ENCODE measurements around the gene C14orf180. TPM values are rescaled to one million over a fixed set of nuclear protein-coding genes. Genes with fewer than 3 reads are reported as not detected.
"Not testable (repeated sequence)": the region's sequence is repeated elsewhere in the genome, so short reads cannot be mapped to it uniquely, and the experiment has no call there.

Gene C14orf180
- total and polyA plus RNA-seq, 3 experiments from 2014 or later, result not detected

GRCh38 chr14:104634886-104635570 is 55.5 kb downstream of the C14orf180 start:
- Histone ChIP-seq H3K4me1 (ENCODE audit: insufficient read depth, low read length) (no peaks in the 10 kb centered on the region), H3K27me3 (ENCODE audit: insufficient read depth, low read length, poor library complexity, severe bottlenecking) (peaks cover 3% of the 10 kb centered on the region), H3K36me3 (ENCODE audit: insufficient read depth, low read length) (no peaks in the 10 kb centered on the region), H3K27ac (ENCODE audit: low read depth, low read length) (no peak overlapping the region), H3K9me3 (ENCODE audit: low read length) (no peaks in the 10 kb centered on the region), H3K4me3 (ENCODE audit: low read length) (no peak overlapping the region)
- no peaks in the 10 kb centered on the region for H3K4me1 Mint-ChIP-seq
- H3K27me3 Mint-ChIP-seq, result peaks cover 13 to 24% of the 10 kb centered on the region in 2 donors
- no peak for DNase-seq
- no peaks in the 10 kb centered on the region for H3K9me3 Mint-ChIP-seq
- POLR2A ChIA-PET, result no interaction called here
- CTCF ChIA-PET, result no interaction called here
- no peak overlapping the region for H3K27ac Mint-ChIP-seq
- no peak overlapping the region for H3K4me3 Mint-ChIP-seq
- H3K36me3 Mint-ChIP-seq, result no peaks in the 10 kb centered on the region

GRCh38 chr14:104635717-104636116 is 56.2 kb downstream of the C14orf180 start:
- Mint-ChIP-seq H3K27me3 (peaks cover 16 to 21% of the 10 kb centered on the region in 2 donors), H3K4me1 (no peaks in the 10 kb centered on the region), H3K36me3 (no peaks in the 10 kb centered on the region), H3K27ac (no peak overlapping the region), H3K4me3 (no peak overlapping the region), H3K9me3 (no peaks in the 10 kb centered on the region)
- H3K4me3 ChIP-seq (ENCODE audit: low read length), result no peak overlapping the region
- H3K9me3 ChIP-seq (ENCODE audit: low read length), result no peaks in the 10 kb centered on the region
- DNase-seq, result no peak
- no peaks in the 10 kb centered on the region for H3K36me3 ChIP-seq (ENCODE audit: insufficient read depth, low read length)
- no peak overlapping the region for H3K27ac ChIP-seq (ENCODE audit: low read depth, low read length)
- no peaks in the 10 kb centered on the region for H3K4me1 ChIP-seq (ENCODE audit: insufficient read depth, low read length)
- H3K27me3 ChIP-seq (ENCODE audit: insufficient read depth, low read length, poor library complexity, severe bottlenecking), result peaks cover 8% of the 10 kb centered on the region
- ChIA-PET CTCF (no interaction called here), POLR2A (no interaction called here)

- no peaks in the 10 kb centered on the region for H3K36me3 Mint-ChIP-seq
- H3K9me3 Mint-ChIP-seq, result no peaks in the 10 kb centered on the region
- POLR2A ChIA-PET, result no interaction called here
- H3K4me3 Mint-ChIP-seq, result no peak overlapping the region
- Histone ChIP-seq H3K27ac (ENCODE audit: low read depth, low read length) (no peak overlapping the region), H3K4me3 (ENCODE audit: low read length) (no peak overlapping the region), H3K9me3 (ENCODE audit: low read length) (no peaks in the 10 kb centered on the region), H3K27me3 (ENCODE audit: insufficient read depth, low read length, poor library complexity, severe bottlenecking) (peaks cover 8% of the 10 kb centered on the region), H3K4me1 (ENCODE audit: insufficient read depth, low read length) (no peaks in the 10 kb centered on the region), H3K36me3 (ENCODE audit: insufficient read depth, low read length) (no peaks in the 10 kb centered on the region)
- no peak overlapping the region for H3K27ac Mint-ChIP-seq
- DNase-seq, result no peak
- CTCF ChIA-PET, result no interaction called here
- H3K4me1 Mint-ChIP-seq, result no peaks in the 10 kb centered on the region
- peaks cover 16 to 20% of the 10 kb centered on the region in 2 donors for H3K27me3 Mint-ChIP-seq
Observed at GRCh38 chr14:104636131-104636530, 56.6 kb downstream of the C14orf180 start.

- H3K4me3 ChIP-seq (ENCODE audit: low read length); H3K36me3 ChIP-seq (ENCODE audit: insufficient read depth, low read length); H3K9me3 ChIP-seq (ENCODE audit: low read length); H3K4me3 Mint-ChIP-seq; POLR2A ChIA-PET; H3K4me1 ChIP-seq (ENCODE audit: insufficient read depth, low read length); H3K36me3 Mint-ChIP-seq; H3K27ac ChIP-seq (ENCODE audit: low read depth, low read length); H3K27ac Mint-ChIP-seq; H3K9me3 Mint-ChIP-seq; CTCF ChIA-PET; H3K4me1 Mint-ChIP-seq; DNase-seq; H3K27me3 ChIP-seq (ENCODE audit: insufficient read depth, low read length, poor library complexity, severe bottlenecking): not testable (repeated sequence)
- peaks cover 16 to 23% of the 10 kb centered on the region in 2 donors for H3K27me3 Mint-ChIP-seq
Observed at GRCh38 chr14:104636846-104637545, 57.4 kb downstream of the C14orf180 start.

GRCh38 chr14:104637546-104638003 is 58.0 kb downstream of the C14orf180 start:
- Mint-ChIP-seq H3K4me1 (no peaks in the 10 kb centered on the region), H3K27me3 (peaks cover 16 to 23% of the 10 kb centered on the region in 2 donors), H3K4me3 (no peak overlapping the region), H3K36me3 (no peaks in the 10 kb centered on the region), H3K27ac (no peak overlapping the region), H3K9me3 (no peaks in the 10 kb centered on the region)
- H3K27ac ChIP-seq (ENCODE audit: low read depth, low read length), result no peak overlapping the region
- CTCF ChIA-PET, result no interaction called here
- H3K36me3 ChIP-seq (ENCODE audit: insufficient read depth, low read length), result no peaks in the 10 kb centered on the region
- no peaks in the 10 kb centered on the region for H3K4me1 ChIP-seq (ENCODE audit: insufficient read depth, low read length)
- no peaks in the 10 kb centered on the region for H3K9me3 ChIP-seq (ENCODE audit: low read length)
- POLR2A ChIA-PET, result no interaction called here
- H3K27me3 ChIP-seq (ENCODE audit: insufficient read depth, low read length, poor library complexity, severe bottlenecking), result peaks cover 8% of the 10 kb centered on the region
- no peak overlapping the region for H3K4me3 ChIP-seq (ENCODE audit: low read length)
- no peak for DNase-seq

- H3K4me1 ChIP-seq (ENCODE audit: insufficient read depth, low read length), result no peaks in the 10 kb centered on the region
- H3K27ac Mint-ChIP-seq, result no peak overlapping the region
- ChIA-PET CTCF (no interaction called here), POLR2A (no interaction called here)
- H3K36me3 Mint-ChIP-seq, result no peaks in the 10 kb centered on the region
- H3K27me3 Mint-ChIP-seq, result peaks cover 16 to 23% of the 10 kb centered on the region in 2 donors
- no peak overlapping the region for H3K4me3 Mint-ChIP-seq
- no peaks in the 10 kb centered on the region for H3K9me3 Mint-ChIP-seq
- H3K4me3 ChIP-seq (ENCODE audit: low read length), result no peak overlapping the region
- no peaks in the 10 kb centered on the region for H3K9me3 ChIP-seq (ENCODE audit: low read length)
- peaks cover 8% of the 10 kb centered on the region for H3K27me3 ChIP-seq (ENCODE audit: insufficient read depth, low read length, poor library complexity, severe bottlenecking)
- no peaks in the 10 kb centered on the region for H3K4me1 Mint-ChIP-seq
- no peak overlapping the region for H3K27ac ChIP-seq (ENCODE audit: low read depth, low read length)
- DNase-seq, result no peak
- H3K36me3 ChIP-seq (ENCODE audit: insufficient read depth, low read length), result no peaks in the 10 kb centered on the region
Observed at GRCh38 chr14:104638190-104638589, 58.6 kb downstream of the C14orf180 start.

GRCh38 chr14:104638927-104639450 is 59.4 kb downstream of the C14orf180 start:
- Mint-ChIP-seq H3K27me3 (peaks cover 16 to 27% of the 10 kb centered on the region in 2 donors), H3K36me3 (no peaks in the 10 kb centered on the region), H3K27ac (no peak overlapping the region), H3K9me3 (no peaks in the 10 kb centered on the region), H3K4me1 (no peaks in the 10 kb centered on the region), H3K4me3 (no peak overlapping the region)
- Histone ChIP-seq H3K4me1 (ENCODE audit: insufficient read depth, low read length) (no peaks in the 10 kb centered on the region), H3K27ac (ENCODE audit: low read depth, low read length) (no peak overlapping the region), H3K36me3 (ENCODE audit: insufficient read depth, low read length) (no peaks in the 10 kb centered on the region), H3K27me3 (ENCODE audit: insufficient read depth, low read length, poor library complexity, severe bottlenecking) (peaks cover 8% of the 10 kb centered on the region), H3K4me3 (ENCODE audit: low read length) (no peak overlapping the region), H3K9me3 (ENCODE audit: low read length) (no peaks in the 10 kb centered on the region)
- POLR2A ChIA-PET, result no interaction called here
- CTCF ChIA-PET, result interaction anchor here (1.5 kb wide), 1 partner anchor 561 kb away, joined by 4 read pairs; no protein-coding TSS in a partner anchor
- DNase-seq, result no peak

- DNase-seq, result no peak
- peaks cover 8% of the 10 kb centered on the region for H3K27me3 ChIP-seq (ENCODE audit: insufficient read depth, low read length, poor library complexity, severe bottlenecking)
- H3K36me3 ChIP-seq (ENCODE audit: insufficient read depth, low read length), result no peaks in the 10 kb centered on the region
- no peak overlapping the region for H3K4me3 ChIP-seq (ENCODE audit: low read length)
- no peak overlapping the region for H3K27ac ChIP-seq (ENCODE audit: low read depth, low read length)
- POLR2A ChIA-PET, result no interaction called here
- H3K9me3 ChIP-seq (ENCODE audit: low read length), result no peaks in the 10 kb centered on the region
- Mint-ChIP-seq H3K4me3 (no peak overlapping the region), H3K9me3 (no peaks in the 10 kb centered on the region), H3K4me1 (no peaks in the 10 kb centered on the region), H3K27me3 (peaks cover 16 to 27% of the 10 kb centered on the region in 2 donors), H3K36me3 (no peaks in the 10 kb centered on the region), H3K27ac (peak overlapping the region in 1 of 8 donors; percentile 85)
- CTCF ChIA-PET, result interaction anchor here (1.5 kb wide), 1 partner anchor 561 kb away, joined by 4 read pairs; no protein-coding TSS in a partner anchor
- no peaks in the 10 kb centered on the region for H3K4me1 ChIP-seq (ENCODE audit: insufficient read depth, low read length)
Observed at GRCh38 chr14:104639471-104639870, 59.9 kb downstream of the C14orf180 start.

Data from CD8-positive, alpha-beta memory T cell (primary cell).